SW 1271 (cell line): ENCODE results near the gene LCNL1.

Source experiments
- DNase-seq, 2 experiments: peaks; one replicate each; lab custom pipeline; 2025; lab: John Stamatoyannopoulos, UW

LCNL1 gene

GRCh38 chr9:136975644-136976043 lies 7.1 kb upstream of the LCNL1 start:
- no peak for DNase-seq

GRCh38 chr9:136977223-136977622 lies 5.6 kb upstream of the LCNL1 start, which contains the start of gene PTGDS:
Gene PTGDS (plus strand): TSS chr9:136977504. CDS start chr9:136977579, 75 bp downstream.
- no peak for DNase-seq

GRCh38 chr9:136977649-136978072 lies 5.1 kb upstream of the LCNL1 start:
- no peak for DNase-seq

- DNase-seq, result peak in 1 of 2 experiments; percentile 38
Observed at GRCh38 chr9:136978073-136978864, 4.5 kb upstream of the LCNL1 start.

- DNase-seq, result no peak
Observed at GRCh38 chr9:136978865-136979544, 3.8 kb upstream of the LCNL1 start.

GRCh38 chr9:136979769-136980587 lies 2.8 kb upstream of the LCNL1 start:
- DNase-seq, result no peak

- DNase-seq, result no peak
Observed at GRCh38 chr9:136980669-136981478, 1.9 kb upstream of the LCNL1 start.

- no peak for DNase-seq
Observed at GRCh38 chr9:136981588-136982231, 1.1 kb upstream of the LCNL1 start.

GRCh38 chr9:136983167-136983566 lies 374 bp downstream of the LCNL1 start:
- no peak for DNase-seq

GRCh38 chr9:136983656-136984314 lies 992 bp downstream of the LCNL1 start:
- no peak for DNase-seq

- DNase-seq, result no peak
Observed at GRCh38 chr9:136984464-136985026, 1.8 kb downstream of the LCNL1 start.

GRCh38 chr9:136985027-136985602 lies 2.3 kb downstream of the LCNL1 start:
- DNase-seq, result no peak

GRCh38 chr9:136985853-136986252 lies 3.1 kb downstream of the LCNL1 start:
- DNase-seq, result no peak

- DNase-seq, result no peak
Observed at GRCh38 chr9:136988872-136989271, 6.1 kb downstream of the LCNL1 start.

- DNase-seq, result no peak
Observed at GRCh38 chr9:136990242-136990911, 7.6 kb downstream of the LCNL1 start.

GRCh38 chr9:136991993-136992818 lies 9.4 kb downstream of the LCNL1 start, which contains the start of gene PAXX:
Gene PAXX (plus strand): TSS chr9:136992422. CDS start chr9:136992444, 22 bp downstream.
- DNase-seq, result peak; percentile 75 to 89

GRCh38 chr9:136992819-136993369 lies 10.1 kb downstream of the LCNL1 start:
- no peak for DNase-seq
